Mesothelial cell of epicardium (in vitro differentiated cells): Measurements from ENCODE around the gene RPS3A. TPM values are rescaled to one million over a fixed set of nuclear protein-coding genes. Genes with fewer than 3 reads are reported as not detected.

ENCODE experiments used
- DNase-seq, 2 experiments: peaks; one replicate each; pipeline ENCODE4 v3.0.0; 2021; ENCODE audit warnings: low spot score in 2 of 2; ENCODE audit not compliant: unreplicated experiment in 2 of 2
- H3K27ac Mint-ChIP-seq: 2 replicates; pipeline ENCODE4 v1.8.0; 2021; ENCODE audit warnings: mixed read lengths
- H3K27me3 Mint-ChIP-seq: 2 replicates; pipeline ENCODE4 v1.8.0; 2021; ENCODE audit warnings: low read depth, mixed read lengths
- H3K36me3 Mint-ChIP-seq: 2 replicates; pipeline ENCODE4 v1.8.0; 2021; ENCODE audit warnings: mixed read lengths
- H3K4me1 Mint-ChIP-seq: 2 replicates; pipeline ENCODE4 v1.8.0; 2021; ENCODE audit warnings: mixed read lengths
- H3K4me3 Mint-ChIP-seq: 2 replicates; pipeline ENCODE4 v1.8.0; 2021; ENCODE audit warnings: mild to moderate bottlenecking, moderate library complexity, mixed read lengths
- H3K9me3 Mint-ChIP-seq: 2 replicates; pipeline ENCODE4 v1.8.0; 2021; ENCODE audit warnings: mixed read lengths
- CTCF ChIP-seq: fragments of 200-600 bp; sonication (generic); IDR thresholded peaks from one replicate; pipeline ENCODE4 v1.5.0; 2021; ENCODE audit warnings: antibody characterized with exemption; ENCODE audit not compliant: unreplicated experiment
- total RNA-seq: library from RNA; stranded (reverse); gene quantifications from 3 replicates; pipeline ENCODE4 v1.2.1, GENCODE V29; 2021

The RPS3A gene
- total RNA-seq, 1 donor from 2014 or later, result 2,201 TPM

- no peaks in the 10 kb centered on the region for H3K27me3 Mint-ChIP-seq
- no peak for DNase-seq
- peaks cover 40% of the 10 kb centered on the region for H3K36me3 Mint-ChIP-seq
- H3K9me3 Mint-ChIP-seq, result no peaks in the 10 kb centered on the region
- no peak overlapping the region for H3K27ac Mint-ChIP-seq
- H3K4me1 Mint-ChIP-seq, result no peaks in the 10 kb centered on the region
- no peak overlapping the region for H3K4me3 Mint-ChIP-seq
- TF ChIP-seq CTCF, result no peak
These were observed 43.7 kb downstream of the RPS3A start for GRCh38 chr4:151143162-151143561.

- Mint-ChIP-seq H3K9me3 (no peaks in the 10 kb centered on the region), H3K4me3 (no peak overlapping the region), H3K27ac (no peak overlapping the region), H3K36me3 (peaks cover 40% of the 10 kb centered on the region), H3K4me1 (no peaks in the 10 kb centered on the region), H3K27me3 (no peaks in the 10 kb centered on the region)
- DNase-seq, result no peak
- no peak for TF ChIP-seq CTCF
These were observed 44.4 kb downstream of the RPS3A start for GRCh38 chr4:151143811-151144210.

GRCh38 chr4:151144329-151145072, 45.1 kb downstream of the RPS3A start:
- Mint-ChIP-seq H3K27ac (no peak overlapping the region), H3K36me3 (peaks cover 38% of the 10 kb centered on the region), H3K9me3 (no peaks in the 10 kb centered on the region), H3K27me3 (no peaks in the 10 kb centered on the region), H3K4me1 (no peaks in the 10 kb centered on the region), H3K4me3 (no peak overlapping the region)
- no peak for DNase-seq
- TF ChIP-seq CTCF, result no peak

GRCh38 chr4:151147000-151147399, 47.6 kb downstream of the RPS3A start:
- H3K27ac Mint-ChIP-seq, result no peak overlapping the region
- H3K4me1 Mint-ChIP-seq, result no peaks in the 10 kb centered on the region
- DNase-seq, result no peak
- no peaks in the 10 kb centered on the region for H3K9me3 Mint-ChIP-seq
- no peaks in the 10 kb centered on the region for H3K27me3 Mint-ChIP-seq
- peaks cover 24% of the 10 kb centered on the region for H3K36me3 Mint-ChIP-seq
- TF ChIP-seq CTCF, result no peak
- no peak overlapping the region for H3K4me3 Mint-ChIP-seq

GRCh38 chr4:151148261-151148660, 48.8 kb downstream of the RPS3A start:
- Mint-ChIP-seq H3K27ac (no peak overlapping the region), H3K36me3 (peaks cover 18% of the 10 kb centered on the region), H3K9me3 (no peaks in the 10 kb centered on the region), H3K4me3 (no peak overlapping the region), H3K4me1 (no peaks in the 10 kb centered on the region), H3K27me3 (no peaks in the 10 kb centered on the region)
- no peak for TF ChIP-seq CTCF
- no peak for DNase-seq
